Neural cell (in vitro differentiated cells): ENCODE data around the gene SSR2. TPM values are rescaled to one million over a fixed set of nuclear protein-coding genes. Genes with fewer than 3 reads are reported as not detected.

ENCODE experiments used
- H2AFZ ChIP-seq: fragments of 200-600, 300-800 bp; sonication (generic), shearing (Covaris generic); 2 replicates; pipeline ENCODE4 v1.6.0; 2014; ENCODE audit warnings: low read depth, mild to moderate bottlenecking, antibody characterized with exemption, low read length, moderate library complexity
- H3F3A ChIP-seq: fragments of 200-600 bp; shearing (Covaris generic); 2 replicates; pipeline ENCODE4 v1.6.1; 2016; ENCODE audit warnings: mild to moderate bottlenecking, moderate library complexity, mixed read lengths, antibody characterized with exemption, low read length; ENCODE audit not compliant: insufficient read depth, poor library complexity, severe bottlenecking
- H3K27ac ChIP-seq: fragments of 200-600, 300-800 bp; sonication (generic), shearing (Covaris generic); 2 replicates; pipeline ENCODE4 v1.5.1; 2014; ENCODE audit warnings: mild to moderate bottlenecking, low read length, moderate library complexity
- H3K27me3 ChIP-seq: fragments of 300-800, 200-600 bp; sonication (generic), shearing (Covaris generic); 2 replicates; pipeline ENCODE4 v1.6.0; 2014; ENCODE audit warnings: mild to moderate bottlenecking, low read depth, low read length, moderate library complexity; ENCODE audit not compliant: insufficient read depth
- H3K36me3 ChIP-seq: fragments of 300-800, 200-600 bp; sonication (generic), shearing (Covaris generic); 2 replicates; pipeline ENCODE4 v1.5.1; 2014; ENCODE audit warnings: mild to moderate bottlenecking, antibody characterized with exemption, low read length, moderate library complexity; ENCODE audit not compliant: insufficient read depth
- H3K4me2 ChIP-seq: fragments of 300-800, 200-600 bp; sonication (generic), shearing (Covaris generic); 2 replicates; pipeline ENCODE4 v1.6.0; 2014; ENCODE audit warnings: mild to moderate bottlenecking, low read length
- H3K4me3 ChIP-seq: fragments of 300-800, 200-600 bp; sonication (generic), shearing (Covaris generic); 2 replicates; pipeline ENCODE4 v1.5.1; 2014; ENCODE audit warnings: mild to moderate bottlenecking, low read length, moderate library complexity
- H3K79me2 ChIP-seq: fragments of 200-600 bp; shearing (Covaris generic); replicated peaks from 2 replicates; pipeline ENCODE4 v1.6.0; 2014; ENCODE audit warnings: mild to moderate bottlenecking, low read length, moderate library complexity; ENCODE audit not compliant: insufficient read depth
- H3K9ac ChIP-seq: fragments of 300-800, 200-600 bp; sonication (generic), shearing (Covaris generic); 2 replicates; pipeline ENCODE4 v1.6.1; 2016; ENCODE audit warnings: mild to moderate bottlenecking, low read length, mixed read lengths
- H3K9me2 ChIP-seq: fragments of 200-600 bp; shearing (Covaris generic); 2 replicates; pipeline ENCODE4 v1.6.1; 2016; ENCODE audit warnings: mild to moderate bottlenecking, low read length, mixed read lengths; ENCODE audit not compliant: insufficient read depth
- H3K9me3 ChIP-seq: fragments of 200-600, 300-800 bp; sonication (generic), shearing (Covaris generic); 2 replicates; pipeline ENCODE4 v1.6.1; 2016; ENCODE audit warnings: mild to moderate bottlenecking, mixed run types, low read length, moderate library complexity, mixed read lengths
- H4K20me1 ChIP-seq: fragments of 200-600 bp; shearing (Covaris generic); 2 replicates; pipeline ENCODE4 v1.6.1; 2016; ENCODE audit warnings: mild to moderate bottlenecking, mixed run types; ENCODE audit not compliant: insufficient read depth
- EP300 ChIP-seq: fragments of 450-650 bp; conservative IDR thresholded peaks from 2 replicates; pipeline ENCODE4 v1.6.1; 2014; ENCODE audit warnings: antibody characterized with exemption, mild to moderate bottlenecking, moderate library complexity; ENCODE audit not compliant: poor library complexity, severe bottlenecking
- EZH2 ChIP-seq: fragments of 200-600, 300-800 bp; shearing (Covaris generic), sonication (generic); IDR thresholded peaks from 2 replicates; pipeline ENCODE4 v1.6.1; 2014; ENCODE audit warnings: antibody characterized with exemption, low read length, borderline replicate concordance, mild to moderate bottlenecking; ENCODE audit not compliant: insufficient read depth, poor library complexity, severe bottlenecking
- MXI1 ChIP-seq: fragments of 450-650 bp; conservative IDR thresholded peaks from 2 replicates; pipeline ENCODE4 v1.6.1; 2014; ENCODE audit warnings: antibody characterized with exemption, mild to moderate bottlenecking; ENCODE audit not compliant: poor library complexity, severe bottlenecking
- POLR2AphosphoS5 ChIP-seq: IDR thresholded peaks from 2 replicates; pipeline ENCODE4 v1.6.1; 2012
- RAD21 ChIP-seq: fragments of 450-650 bp; conservative IDR thresholded peaks from 2 replicates; pipeline ENCODE4 v1.6.1; 2014; ENCODE audit warnings: antibody characterized with exemption, mild to moderate bottlenecking, moderate library complexity
- SMC3 ChIP-seq: fragments of 450-650 bp; conservative IDR thresholded peaks from 2 replicates; pipeline ENCODE4 v1.6.1; 2014; ENCODE audit warnings: antibody characterized with exemption, mild to moderate bottlenecking, moderate library complexity; ENCODE audit not compliant: poor library complexity
- TAF1 ChIP-seq: IDR thresholded peaks from 2 replicates; pipeline ENCODE4 v1.6.1; 2012; ENCODE audit warnings: low read depth
- polyA plus RNA-seq: library from polyadenylated mRNA; depleted of rRNA; stranded (reverse); fragments of >200 nt; gene quantifications from 2 replicates; pipeline ENCODE4 v1.2.3, GENCODE V29; 2014
- TF ChIP-seq, protein P1 (sequence below): IDR thresholded peaks from 2 replicates; pipeline ENCODE4 v1.6.1; 2012; ENCODE audit warnings: borderline replicate concordance
- TF ChIP-seq, protein P2 (sequence below): fragments of 450-650 bp; IDR thresholded peaks from 2 replicates; pipeline ENCODE4 v1.5.1; 2014; ENCODE audit warnings: antibody characterized with exemption, mild to moderate bottlenecking, moderate library complexity; ENCODE audit not compliant: poor library complexity, severe bottlenecking

SSR2 gene
- polyA plus RNA-seq, 1 donor from 2014 or later: 473 TPM

DNA sequence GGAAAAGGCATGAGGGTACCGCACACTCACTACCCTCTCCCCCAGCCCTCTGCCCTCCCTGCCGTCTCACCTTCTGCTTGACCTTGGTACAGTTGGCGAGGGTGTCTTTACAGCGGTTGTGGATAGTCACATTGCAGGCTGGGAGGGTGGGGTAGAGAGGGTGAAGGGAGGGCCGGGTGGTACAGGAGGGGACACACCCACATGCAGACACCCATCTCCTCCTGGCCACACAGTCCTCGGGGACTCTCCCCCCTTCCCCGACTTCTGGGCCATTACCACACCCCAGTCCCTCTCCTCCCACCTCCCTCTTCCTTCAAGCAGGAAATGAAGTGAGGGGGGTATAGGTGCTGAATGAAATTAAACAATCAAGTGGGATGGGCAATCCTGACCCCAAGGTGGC lies 54.0 kb downstream of the SSR2 start:
- Histone ChIP-seq H2AFZ (no peak overlapping the region), H3K4me2 (no peak overlapping the region), H3K36me3 (peaks cover 12% of the 10 kb centered on the region), H3K79me2 (peaks cover 25% of the 10 kb centered on the region), H3K27ac (no peak overlapping the region), H3K4me3 (no peak overlapping the region), H4K20me1 (no peaks in the 10 kb centered on the region), H3K27me3 (no peaks in the 10 kb centered on the region), H3K9me3 (no peaks in the 10 kb centered on the region), H3K9me2 (no peaks in the 10 kb centered on the region), H3F3A (no peaks in the 10 kb centered on the region), H3K9ac (no peak overlapping the region)
- TF ChIP-seq POLR2AphosphoS5 (no peak), RAD21 (no peak), EP300 (no peak), SMC3 (no peak), EZH2 (no peak), MXI1 (no peak)
- TF ChIP-seq, protein P1, sequence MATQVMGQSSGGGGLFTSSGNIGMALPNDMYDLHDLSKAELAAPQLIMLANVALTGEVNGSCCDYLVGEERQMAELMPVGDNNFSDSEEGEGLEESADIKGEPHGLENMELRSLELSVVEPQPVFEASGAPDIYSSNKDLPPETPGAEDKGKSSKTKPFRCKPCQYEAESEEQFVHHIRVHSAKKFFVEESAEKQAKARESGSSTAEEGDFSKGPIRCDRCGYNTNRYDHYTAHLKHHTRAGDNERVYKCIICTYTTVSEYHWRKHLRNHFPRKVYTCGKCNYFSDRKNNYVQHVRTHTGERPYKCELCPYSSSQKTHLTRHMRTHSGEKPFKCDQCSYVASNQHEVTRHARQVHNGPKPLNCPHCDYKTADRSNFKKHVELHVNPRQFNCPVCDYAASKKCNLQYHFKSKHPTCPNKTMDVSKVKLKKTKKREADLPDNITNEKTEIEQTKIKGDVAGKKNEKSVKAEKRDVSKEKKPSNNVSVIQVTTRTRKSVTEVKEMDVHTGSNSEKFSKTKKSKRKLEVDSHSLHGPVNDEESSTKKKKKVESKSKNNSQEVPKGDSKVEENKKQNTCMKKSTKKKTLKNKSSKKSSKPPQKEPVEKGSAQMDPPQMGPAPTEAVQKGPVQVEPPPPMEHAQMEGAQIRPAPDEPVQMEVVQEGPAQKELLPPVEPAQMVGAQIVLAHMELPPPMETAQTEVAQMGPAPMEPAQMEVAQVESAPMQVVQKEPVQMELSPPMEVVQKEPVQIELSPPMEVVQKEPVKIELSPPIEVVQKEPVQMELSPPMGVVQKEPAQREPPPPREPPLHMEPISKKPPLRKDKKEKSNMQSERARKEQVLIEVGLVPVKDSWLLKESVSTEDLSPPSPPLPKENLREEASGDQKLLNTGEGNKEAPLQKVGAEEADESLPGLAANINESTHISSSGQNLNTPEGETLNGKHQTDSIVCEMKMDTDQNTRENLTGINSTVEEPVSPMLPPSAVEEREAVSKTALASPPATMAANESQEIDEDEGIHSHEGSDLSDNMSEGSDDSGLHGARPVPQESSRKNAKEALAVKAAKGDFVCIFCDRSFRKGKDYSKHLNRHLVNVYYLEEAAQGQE: no peak
- TF ChIP-seq, protein P2, sequence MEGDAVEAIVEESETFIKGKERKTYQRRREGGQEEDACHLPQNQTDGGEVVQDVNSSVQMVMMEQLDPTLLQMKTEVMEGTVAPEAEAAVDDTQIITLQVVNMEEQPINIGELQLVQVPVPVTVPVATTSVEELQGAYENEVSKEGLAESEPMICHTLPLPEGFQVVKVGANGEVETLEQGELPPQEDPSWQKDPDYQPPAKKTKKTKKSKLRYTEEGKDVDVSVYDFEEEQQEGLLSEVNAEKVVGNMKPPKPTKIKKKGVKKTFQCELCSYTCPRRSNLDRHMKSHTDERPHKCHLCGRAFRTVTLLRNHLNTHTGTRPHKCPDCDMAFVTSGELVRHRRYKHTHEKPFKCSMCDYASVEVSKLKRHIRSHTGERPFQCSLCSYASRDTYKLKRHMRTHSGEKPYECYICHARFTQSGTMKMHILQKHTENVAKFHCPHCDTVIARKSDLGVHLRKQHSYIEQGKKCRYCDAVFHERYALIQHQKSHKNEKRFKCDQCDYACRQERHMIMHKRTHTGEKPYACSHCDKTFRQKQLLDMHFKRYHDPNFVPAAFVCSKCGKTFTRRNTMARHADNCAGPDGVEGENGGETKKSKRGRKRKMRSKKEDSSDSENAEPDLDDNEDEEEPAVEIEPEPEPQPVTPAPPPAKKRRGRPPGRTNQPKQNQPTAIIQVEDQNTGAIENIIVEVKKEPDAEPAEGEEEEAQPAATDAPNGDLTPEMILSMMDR: no peak

- H3K9me2 ChIP-seq: no peaks in the 10 kb centered on the region
- H3K27ac ChIP-seq: no peak overlapping the region
- H3K36me3 ChIP-seq: peaks cover 12% of the 10 kb centered on the region
- H3F3A ChIP-seq: no peaks in the 10 kb centered on the region
- H3K4me3 ChIP-seq: no peak overlapping the region
- H3K79me2 ChIP-seq: peaks cover 20% of the 10 kb centered on the region
- no peaks in the 10 kb centered on the region for H3K9me3 ChIP-seq
- H3K9ac ChIP-seq: no peak overlapping the region
- no peak for TF ChIP-seq EZH2
- TF ChIP-seq MXI1: no peak
- no peak for TF ChIP-seq EP300
- TF ChIP-seq SMC3: no peak
- TF ChIP-seq, protein P1: no peak
- no peak for TF ChIP-seq RAD21
- TF ChIP-seq, protein P2: no peak
- TF ChIP-seq TAF1: no peak
- no peak for TF ChIP-seq POLR2AphosphoS5
- no peak overlapping the region for H3K4me2 ChIP-seq
- no peaks in the 10 kb centered on the region for H4K20me1 ChIP-seq
- H2AFZ ChIP-seq: no peak overlapping the region
- no peaks in the 10 kb centered on the region for H3K27me3 ChIP-seq
Observed at GRCh38 chr1:155966135-155966534, 54.6 kb downstream of the SSR2 start.
